ENCODE data around the gene BMPR1A.
"Not testable (repeated sequence)": the region's sequence is repeated elsewhere in the genome, so short reads cannot be mapped to it uniquely, and the experiment has no call there.

The BMPR1A gene

GRCh38 chr10:86732771-86733170 lies 23.6 kb upstream of the BMPR1A start:
- H3K4me3 ChIP-seq (ENCODE audit: low read length), result no peak overlapping the region
- H3K9ac ChIP-seq (ENCODE audit: low read depth, low read length), result no peak overlapping the region
- peaks cover 5% of the 10 kb centered on the region for H3K4me1 ChIP-seq (ENCODE audit: control insufficient read depth, insufficient read depth, low read length)
- H3K4me2 ChIP-seq (ENCODE audit: low read length), result peak overlapping the region; percentile 65
- H3K36me3 ChIP-seq (ENCODE audit: insufficient read depth, low read length), result no peaks in the 10 kb centered on the region
- no peaks in the 10 kb centered on the region for H3K9me3 ChIP-seq (replicated peaks; ENCODE audit: low read length)
- H3K27me3 ChIP-seq (ENCODE audit: control insufficient read depth, insufficient read depth, low read length), result peaks cover 4% of the 10 kb centered on the region

GRCh38 chr10:86733260-86733671 lies 23.2 kb upstream of the BMPR1A start:
- H3K4me1 ChIP-seq (ENCODE audit: control insufficient read depth, insufficient read depth, low read length), result peaks cover 5% of the 10 kb centered on the region
- no peak overlapping the region for H3K9ac ChIP-seq (ENCODE audit: low read depth, low read length)
- peak overlapping the region; percentile 65 for H3K4me2 ChIP-seq (ENCODE audit: low read length)
- H3K27me3 ChIP-seq (ENCODE audit: control insufficient read depth, insufficient read depth, low read length), result peaks cover 4% of the 10 kb centered on the region
- H3K9me3 ChIP-seq (replicated peaks; ENCODE audit: low read length), result no peaks in the 10 kb centered on the region
- H3K4me3 ChIP-seq (ENCODE audit: low read length), result no peak overlapping the region
- H3K36me3 ChIP-seq (ENCODE audit: insufficient read depth, low read length), result no peaks in the 10 kb centered on the region

GRCh38 chr10:86734207-86734988 lies 22.0 kb upstream of the BMPR1A start:
- peaks cover 5% of the 10 kb centered on the region for H3K4me1 ChIP-seq (ENCODE audit: control insufficient read depth, insufficient read depth, low read length)
- peaks cover 4% of the 10 kb centered on the region for H3K27me3 ChIP-seq (ENCODE audit: control insufficient read depth, insufficient read depth, low read length)
- H3K9ac ChIP-seq (ENCODE audit: low read depth, low read length), result no peak overlapping the region
- no peak overlapping the region for H3K4me2 ChIP-seq (ENCODE audit: low read length)
- no peak overlapping the region for H3K4me3 ChIP-seq (ENCODE audit: low read length)
- no peaks in the 10 kb centered on the region for H3K36me3 ChIP-seq (ENCODE audit: insufficient read depth, low read length)
- H3K9me3 ChIP-seq (replicated peaks; ENCODE audit: low read length), result no peaks in the 10 kb centered on the region

GRCh38 chr10:86735278-86735677 lies 21.1 kb upstream of the BMPR1A start:
- not testable (repeated sequence) for H3K27me3 ChIP-seq (ENCODE audit: control insufficient read depth, insufficient read depth, low read length); H3K9ac ChIP-seq (ENCODE audit: low read depth, low read length)

GRCh38 chr10:86742230-86742629 lies 14.2 kb upstream of the BMPR1A start:
- Histone ChIP-seq H3K4me3 (ENCODE audit: low read length) (no peak overlapping the region), H3K27me3 (ENCODE audit: control insufficient read depth, insufficient read depth, low read length) (no peaks in the 10 kb centered on the region), H3K36me3 (ENCODE audit: insufficient read depth, low read length) (no peaks in the 10 kb centered on the region), H3K9me3 (replicated peaks; ENCODE audit: low read length) (no peaks in the 10 kb centered on the region), H3K9ac (ENCODE audit: low read depth, low read length) (no peak overlapping the region), H3K4me1 (ENCODE audit: control insufficient read depth, insufficient read depth, low read length) (no peaks in the 10 kb centered on the region), H3K4me2 (ENCODE audit: low read length) (no peak overlapping the region)

More at GRCh38 chr10:86735278-86735677, 21.1 kb upstream of the BMPR1A start:
- not testable (repeated sequence) for H3K4me2 ChIP-seq (ENCODE audit: low read length); H3K9me3 ChIP-seq (replicated peaks; ENCODE audit: low read length); H3K4me1 ChIP-seq (ENCODE audit: control insufficient read depth, insufficient read depth, low read length); H3K36me3 ChIP-seq (ENCODE audit: insufficient read depth, low read length); H3K4me3 ChIP-seq (ENCODE audit: low read length)

- H3K4me2 ChIP-seq (ENCODE audit: low read length), result no peak overlapping the region
- no peaks in the 10 kb centered on the region for H3K27me3 ChIP-seq (ENCODE audit: control insufficient read depth, insufficient read depth, low read length)
- H3K4me1 ChIP-seq (ENCODE audit: control insufficient read depth, insufficient read depth, low read length), result peaks cover 10% of the 10 kb centered on the region
- H3K9ac ChIP-seq (ENCODE audit: low read depth, low read length), result no peak overlapping the region
- H3K36me3 ChIP-seq (ENCODE audit: insufficient read depth, low read length), result no peaks in the 10 kb centered on the region
- no peaks in the 10 kb centered on the region for H3K9me3 ChIP-seq (replicated peaks; ENCODE audit: low read length)
- H3K4me3 ChIP-seq (ENCODE audit: low read length), result no peak overlapping the region
Observed at GRCh38 chr10:86744067-86744725, 12.2 kb upstream of the BMPR1A start.

GRCh38 chr10:86747796-86748581 lies 8.4 kb upstream of the BMPR1A start:
- peak overlapping the region; percentile 51 for H3K4me2 ChIP-seq (ENCODE audit: low read length)
- H3K4me3 ChIP-seq (ENCODE audit: low read length), result no peak overlapping the region
- H3K4me1 ChIP-seq (ENCODE audit: control insufficient read depth, insufficient read depth, low read length), result peaks cover 10% of the 10 kb centered on the region
- H3K36me3 ChIP-seq (ENCODE audit: insufficient read depth, low read length), result no peaks in the 10 kb centered on the region
- no peaks in the 10 kb centered on the region for H3K27me3 ChIP-seq (ENCODE audit: control insufficient read depth, insufficient read depth, low read length)
- no peaks in the 10 kb centered on the region for H3K9me3 ChIP-seq (replicated peaks; ENCODE audit: low read length)
- no peak overlapping the region for H3K9ac ChIP-seq (ENCODE audit: low read depth, low read length)

- no peaks in the 10 kb centered on the region for H3K9me3 ChIP-seq (replicated peaks; ENCODE audit: low read length)
- no peak overlapping the region for H3K4me2 ChIP-seq (ENCODE audit: low read length)
- H3K4me3 ChIP-seq (ENCODE audit: low read length), result no peak overlapping the region
- H3K27me3 ChIP-seq (ENCODE audit: control insufficient read depth, insufficient read depth, low read length), result no peaks in the 10 kb centered on the region
- peaks cover 19% of the 10 kb centered on the region for H3K4me1 ChIP-seq (ENCODE audit: control insufficient read depth, insufficient read depth, low read length)
- no peaks in the 10 kb centered on the region for H3K36me3 ChIP-seq (ENCODE audit: insufficient read depth, low read length)
- no peak overlapping the region for H3K9ac ChIP-seq (ENCODE audit: low read depth, low read length)
Observed at GRCh38 chr10:86749854-86750253, 6.6 kb upstream of the BMPR1A start.

GRCh38 chr10:86751477-86751876 lies 4.9 kb upstream of the BMPR1A start:
- H3K4me2 ChIP-seq (ENCODE audit: low read length), result no peak overlapping the region
- H3K4me3 ChIP-seq (ENCODE audit: low read length), result no peak overlapping the region
- H3K36me3 ChIP-seq (ENCODE audit: insufficient read depth, low read length), result no peaks in the 10 kb centered on the region
- peaks cover 25% of the 10 kb centered on the region for H3K4me1 ChIP-seq (ENCODE audit: control insufficient read depth, insufficient read depth, low read length)
- no peak overlapping the region for H3K9ac ChIP-seq (ENCODE audit: low read depth, low read length)
- no peaks in the 10 kb centered on the region for H3K9me3 ChIP-seq (replicated peaks; ENCODE audit: low read length)
- H3K27me3 ChIP-seq (ENCODE audit: control insufficient read depth, insufficient read depth, low read length), result no peaks in the 10 kb centered on the region

GRCh38 chr10:86752311-86752710 lies 4.1 kb upstream of the BMPR1A start:
- Histone ChIP-seq H3K4me2 (ENCODE audit: low read length) (no peak overlapping the region), H3K4me3 (ENCODE audit: low read length) (no peak overlapping the region), H3K4me1 (ENCODE audit: control insufficient read depth, insufficient read depth, low read length) (peaks cover 25% of the 10 kb centered on the region), H3K9ac (ENCODE audit: low read depth, low read length) (no peak overlapping the region), H3K36me3 (ENCODE audit: insufficient read depth, low read length) (no peaks in the 10 kb centered on the region), H3K27me3 (ENCODE audit: control insufficient read depth, insufficient read depth, low read length) (no peaks in the 10 kb centered on the region), H3K9me3 (replicated peaks; ENCODE audit: low read length) (no peaks in the 10 kb centered on the region)

GRCh38 chr10:86753051-86753450 lies 3.4 kb upstream of the BMPR1A start:
- H3K9me3 ChIP-seq (replicated peaks; ENCODE audit: low read length), result no peaks in the 10 kb centered on the region
- H3K9ac ChIP-seq (ENCODE audit: low read depth, low read length), result no peak overlapping the region
- no peaks in the 10 kb centered on the region for H3K27me3 ChIP-seq (ENCODE audit: control insufficient read depth, insufficient read depth, low read length)
- no peak overlapping the region for H3K4me2 ChIP-seq (ENCODE audit: low read length)
- H3K4me3 ChIP-seq (ENCODE audit: low read length), result no peak overlapping the region
- no peaks in the 10 kb centered on the region for H3K36me3 ChIP-seq (ENCODE audit: insufficient read depth, low read length)
- H3K4me1 ChIP-seq (ENCODE audit: control insufficient read depth, insufficient read depth, low read length), result peaks cover 20% of the 10 kb centered on the region
